22Rv1 (cell line): ENCODE measurements around the gene AZU1.
A peak's percentile ranks its signal among the peaks of the same experiment; 100 is the strongest.

Experiments used
- H3K27ac ChIP-seq: fragments of 450-650 bp; 2 replicates; pipeline ENCODE4 v1.5.1; 2017
- ZFX ChIP-seq: fragments of 450-650 bp; IDR thresholded peaks from 2 replicates; pipeline ENCODE4 v1.6.1; 2017; ENCODE audit warnings: antibody characterized with exemption, borderline replicate concordance
- TF ChIP-seq, protein P1 (sequence below): fragments of 450-650 bp; IDR thresholded peaks from 2 replicates; pipeline ENCODE4 v1.5.1; 2017; ENCODE audit warnings: mild to moderate bottlenecking

AZU1 gene

DNA sequence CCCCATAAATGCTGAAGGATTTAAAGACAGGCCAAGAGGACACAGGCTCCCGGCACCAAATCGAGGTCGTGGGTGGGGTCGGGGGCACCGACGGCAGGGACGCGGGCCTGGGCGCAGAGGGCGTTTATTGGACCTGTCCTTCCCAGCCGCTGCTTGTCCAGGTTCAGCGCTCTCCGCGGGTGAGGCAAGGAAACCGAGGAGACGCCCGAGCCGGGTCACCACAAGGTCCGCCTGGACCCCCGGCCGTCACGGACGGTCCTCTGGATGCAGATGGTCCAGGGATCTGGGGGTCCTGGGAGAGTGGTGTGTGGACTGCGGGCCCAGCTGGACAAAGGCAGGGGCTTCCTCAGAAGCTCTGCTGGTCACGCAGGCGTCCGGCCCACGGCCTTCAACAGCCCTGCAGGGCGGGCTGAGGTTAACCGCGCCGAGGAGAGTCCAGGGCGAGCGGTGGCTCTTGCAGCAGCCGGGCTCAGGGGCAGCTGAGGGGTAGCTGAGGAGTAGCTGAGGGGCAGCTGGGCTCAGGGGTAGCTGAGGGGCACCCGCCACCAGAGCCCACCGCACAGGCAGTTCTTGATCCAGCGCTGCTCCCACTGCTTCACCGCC lies 40.3 kb downstream of the AZU1 start:
- no peak for TF ChIP-seq ZFX
- TF ChIP-seq, protein P1, sequence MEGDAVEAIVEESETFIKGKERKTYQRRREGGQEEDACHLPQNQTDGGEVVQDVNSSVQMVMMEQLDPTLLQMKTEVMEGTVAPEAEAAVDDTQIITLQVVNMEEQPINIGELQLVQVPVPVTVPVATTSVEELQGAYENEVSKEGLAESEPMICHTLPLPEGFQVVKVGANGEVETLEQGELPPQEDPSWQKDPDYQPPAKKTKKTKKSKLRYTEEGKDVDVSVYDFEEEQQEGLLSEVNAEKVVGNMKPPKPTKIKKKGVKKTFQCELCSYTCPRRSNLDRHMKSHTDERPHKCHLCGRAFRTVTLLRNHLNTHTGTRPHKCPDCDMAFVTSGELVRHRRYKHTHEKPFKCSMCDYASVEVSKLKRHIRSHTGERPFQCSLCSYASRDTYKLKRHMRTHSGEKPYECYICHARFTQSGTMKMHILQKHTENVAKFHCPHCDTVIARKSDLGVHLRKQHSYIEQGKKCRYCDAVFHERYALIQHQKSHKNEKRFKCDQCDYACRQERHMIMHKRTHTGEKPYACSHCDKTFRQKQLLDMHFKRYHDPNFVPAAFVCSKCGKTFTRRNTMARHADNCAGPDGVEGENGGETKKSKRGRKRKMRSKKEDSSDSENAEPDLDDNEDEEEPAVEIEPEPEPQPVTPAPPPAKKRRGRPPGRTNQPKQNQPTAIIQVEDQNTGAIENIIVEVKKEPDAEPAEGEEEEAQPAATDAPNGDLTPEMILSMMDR, result no peak
- H3K27ac ChIP-seq, result peak overlapping the region; percentile 71

DNA sequence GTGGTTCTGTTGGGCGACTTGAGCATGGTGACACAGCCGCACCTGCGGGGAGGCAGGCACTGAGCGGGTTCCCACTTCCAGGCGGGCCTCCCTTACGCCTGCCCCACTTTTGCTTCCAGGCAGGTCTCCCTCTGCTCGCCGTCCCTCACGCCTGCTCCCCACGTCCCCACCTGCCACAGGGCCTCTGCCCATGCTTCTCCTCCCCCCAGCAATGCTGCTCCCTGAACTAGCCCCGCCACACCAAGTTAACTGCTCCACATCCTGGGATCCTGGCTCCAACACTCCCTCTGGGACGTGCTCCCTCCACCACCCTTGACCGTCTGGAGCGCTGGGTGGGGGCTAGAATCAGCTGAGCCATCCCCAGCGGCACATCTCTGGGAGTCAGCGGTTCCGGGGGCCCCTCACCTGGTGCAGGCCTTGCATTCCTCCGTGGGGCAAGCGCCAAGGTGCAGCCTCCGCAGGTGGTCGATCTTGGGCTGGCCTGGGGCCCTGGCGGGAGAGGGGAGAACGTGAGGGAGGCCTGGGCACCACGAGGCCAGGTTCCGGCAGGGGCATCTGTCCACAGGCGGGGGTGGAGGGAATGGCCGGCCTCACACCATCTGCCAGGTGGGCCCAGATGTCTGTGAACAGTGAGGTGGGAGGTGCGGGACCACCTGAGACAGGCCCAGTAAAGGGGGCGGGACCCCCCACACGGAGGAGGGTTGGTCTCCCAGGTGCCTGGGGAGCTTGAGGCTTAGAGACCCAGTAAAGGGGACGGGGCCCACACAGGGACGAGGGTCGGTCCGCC lies 41.0 kb downstream of the AZU1 start:
- TF ChIP-seq, protein P1, result no peak
- TF ChIP-seq ZFX, result no peak
- peak overlapping the region; percentile 71 for H3K27ac ChIP-seq

DNA sequence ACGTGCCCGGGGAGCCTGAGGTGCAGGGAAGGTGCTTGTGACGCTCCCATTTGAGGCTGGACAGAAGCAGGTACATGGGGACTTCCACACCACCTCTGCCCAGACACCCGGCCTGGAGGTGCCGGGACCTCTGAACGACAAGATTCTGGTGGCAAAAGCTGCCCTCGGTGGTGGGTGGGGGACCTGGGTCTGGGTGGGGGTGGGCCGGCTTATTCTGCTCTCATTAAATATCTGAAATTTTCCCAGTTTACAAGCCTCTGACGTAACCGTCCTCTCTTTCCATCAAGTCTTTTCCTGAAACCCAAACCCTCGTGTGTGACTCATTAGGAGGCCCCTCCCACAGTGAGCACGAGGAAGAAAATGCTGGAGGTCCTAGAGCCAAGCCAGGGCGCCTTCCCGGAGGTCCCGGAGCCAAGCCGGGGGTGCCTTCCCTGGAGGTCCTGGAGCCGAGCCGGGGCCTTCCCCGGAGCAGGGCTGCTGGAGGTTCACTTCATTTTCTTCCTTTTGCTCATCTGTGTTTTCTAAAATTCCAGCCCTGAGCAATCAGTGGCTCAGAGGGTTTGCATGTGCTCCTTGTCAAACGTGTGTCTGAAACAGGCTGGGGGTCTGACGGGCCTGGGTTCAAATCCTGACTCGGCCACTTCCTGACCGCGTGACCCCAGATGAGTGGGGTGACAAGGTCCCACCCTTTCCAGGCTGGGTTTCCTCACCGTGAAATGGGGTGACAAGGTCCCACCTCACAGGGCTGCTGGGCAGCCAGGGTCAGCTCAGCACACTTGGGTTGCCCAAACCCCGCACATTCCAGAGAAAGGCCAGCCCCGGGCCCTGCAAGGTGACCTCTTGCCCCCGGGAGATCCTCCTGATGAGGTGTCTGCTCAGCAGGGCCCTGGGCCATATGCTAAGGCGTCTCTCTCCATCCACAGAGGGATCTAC lies 41.9 kb downstream of the AZU1 start:
- TF ChIP-seq, protein P1, result no peak
- no peak for TF ChIP-seq ZFX
- peak overlapping the region; percentile 71 for H3K27ac ChIP-seq

DNA sequence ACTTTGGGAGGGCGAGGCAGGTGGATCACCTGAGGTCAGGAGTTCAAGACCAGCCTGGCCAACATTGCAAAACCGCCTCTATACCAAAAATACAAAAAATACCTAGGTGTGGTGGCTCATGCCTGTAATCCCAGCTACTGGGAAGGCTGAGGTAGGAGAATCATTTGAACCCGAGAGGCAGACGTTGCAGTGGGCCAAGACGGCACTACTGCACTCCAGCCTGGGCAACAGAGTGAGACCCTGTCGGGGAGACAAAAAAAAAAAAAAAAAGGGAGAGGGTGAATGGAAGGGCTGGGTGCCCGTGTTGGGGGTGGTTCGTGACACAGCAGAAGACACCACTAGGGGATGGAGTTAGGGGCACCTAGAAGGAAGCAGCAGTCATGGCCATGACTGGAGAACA lies 42.7 kb downstream of the AZU1 start:
- peak overlapping the region; percentile 71 for H3K27ac ChIP-seq
- TF ChIP-seq, protein P1, result no peak
- TF ChIP-seq ZFX, result no peak

DNA sequence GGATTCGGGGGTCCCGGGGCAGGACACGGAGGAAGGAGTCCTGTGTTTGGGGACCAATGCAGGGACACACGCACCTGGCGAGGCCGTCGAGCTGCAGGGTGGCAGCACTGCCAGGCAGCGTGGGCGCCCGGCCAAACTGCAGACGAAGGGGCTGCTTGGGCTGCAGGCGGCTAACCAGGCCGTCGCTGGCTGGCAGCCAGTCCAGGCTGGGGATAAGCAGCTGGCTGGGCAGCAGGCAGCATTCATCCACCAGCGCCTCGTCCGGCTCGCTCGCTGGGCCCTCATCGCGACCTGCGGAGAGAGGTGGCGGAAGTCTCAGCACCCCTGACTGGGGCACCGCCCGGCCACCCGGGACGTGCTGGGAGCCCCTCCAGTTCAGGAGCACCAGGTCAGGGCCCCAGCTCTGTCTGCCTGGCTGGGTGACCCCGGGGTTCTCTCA lies 43.3 kb downstream of the AZU1 start:
- no peak for TF ChIP-seq ZFX
- TF ChIP-seq, protein P1, result no peak
- H3K27ac ChIP-seq, result peak overlapping the region; percentile 46; the same call in 1 of the 2 replicates

DNA sequence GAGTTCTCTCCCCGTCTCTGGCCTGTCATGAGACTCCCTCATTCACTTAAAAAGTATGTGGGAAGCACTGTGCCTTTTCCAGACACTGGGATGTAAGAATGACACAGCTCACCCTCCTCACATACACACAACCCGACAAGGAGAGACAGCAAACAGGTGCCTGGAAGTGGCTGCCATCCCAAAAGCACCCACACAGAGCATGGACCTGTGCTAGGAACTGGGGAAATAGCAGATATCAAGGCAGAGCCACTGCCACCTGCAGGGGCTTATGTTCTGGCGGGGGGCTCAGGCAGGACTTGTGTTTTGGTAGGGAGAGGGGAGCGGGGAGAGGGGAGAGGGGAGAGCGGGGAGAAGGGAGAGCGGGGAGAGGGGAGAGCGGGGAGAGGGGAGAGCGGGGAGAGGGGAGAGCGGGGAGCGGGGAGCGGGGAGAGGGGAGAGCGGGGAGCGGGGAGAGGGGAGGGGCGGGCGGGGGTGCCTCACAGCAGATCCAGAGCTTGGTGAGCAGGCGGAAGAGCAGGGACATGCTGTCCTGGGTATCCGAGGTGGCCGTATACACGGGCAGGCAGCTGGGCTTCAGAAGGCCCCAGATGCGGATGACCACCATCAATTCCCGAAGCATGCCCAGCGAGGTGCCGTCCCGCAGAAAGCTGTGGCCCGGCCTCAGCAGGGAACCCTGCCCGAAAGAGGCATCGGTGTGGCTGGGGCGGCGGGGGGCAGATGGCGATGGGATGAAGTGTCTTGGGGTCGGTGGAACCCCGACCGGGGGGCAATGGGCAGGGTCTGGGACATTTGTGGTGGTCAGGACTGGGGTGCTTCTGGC lies 44.0 kb downstream of the AZU1 start:
- H3K27ac ChIP-seq, result peak overlapping the region; percentile 80

More for the DNA sequence above, 44.0 kb downstream of the AZU1 start:
- TF ChIP-seq, protein P1, result no peak
- TF ChIP-seq ZFX, result no peak
